ENCODE data around the gene TNNC1.

DNA sequence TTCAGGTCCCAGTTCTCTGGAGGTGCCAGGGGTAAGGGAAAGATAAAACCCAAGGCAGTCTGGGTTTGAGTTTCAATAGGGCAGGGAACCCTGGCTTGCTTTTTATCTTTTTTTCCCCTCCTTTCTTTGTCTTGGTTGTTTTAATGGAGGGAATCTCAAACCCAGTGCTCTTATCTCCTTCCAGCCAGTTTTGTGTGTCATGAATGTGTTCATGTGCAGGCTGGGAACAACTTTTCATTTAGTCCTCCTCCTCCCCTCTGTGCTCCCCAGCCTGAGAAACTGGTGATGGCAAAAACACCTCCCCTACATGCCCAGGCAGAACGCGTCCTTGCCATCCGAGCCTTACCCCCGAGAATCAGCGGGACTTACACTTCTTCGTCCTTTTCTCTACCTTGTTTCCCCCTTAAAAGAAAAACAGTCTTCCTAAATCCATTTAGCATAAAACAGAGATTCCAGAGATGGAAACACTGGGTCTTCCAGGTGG, 19.8 kb downstream of the TNNC1 start:
- no peak for TF ChIP-seq EZH2phosphoT487 (IDR thresholded peaks at IDR 0.05; ENCODE audit: low read depth)
- TF ChIP-seq, protein P1, sequence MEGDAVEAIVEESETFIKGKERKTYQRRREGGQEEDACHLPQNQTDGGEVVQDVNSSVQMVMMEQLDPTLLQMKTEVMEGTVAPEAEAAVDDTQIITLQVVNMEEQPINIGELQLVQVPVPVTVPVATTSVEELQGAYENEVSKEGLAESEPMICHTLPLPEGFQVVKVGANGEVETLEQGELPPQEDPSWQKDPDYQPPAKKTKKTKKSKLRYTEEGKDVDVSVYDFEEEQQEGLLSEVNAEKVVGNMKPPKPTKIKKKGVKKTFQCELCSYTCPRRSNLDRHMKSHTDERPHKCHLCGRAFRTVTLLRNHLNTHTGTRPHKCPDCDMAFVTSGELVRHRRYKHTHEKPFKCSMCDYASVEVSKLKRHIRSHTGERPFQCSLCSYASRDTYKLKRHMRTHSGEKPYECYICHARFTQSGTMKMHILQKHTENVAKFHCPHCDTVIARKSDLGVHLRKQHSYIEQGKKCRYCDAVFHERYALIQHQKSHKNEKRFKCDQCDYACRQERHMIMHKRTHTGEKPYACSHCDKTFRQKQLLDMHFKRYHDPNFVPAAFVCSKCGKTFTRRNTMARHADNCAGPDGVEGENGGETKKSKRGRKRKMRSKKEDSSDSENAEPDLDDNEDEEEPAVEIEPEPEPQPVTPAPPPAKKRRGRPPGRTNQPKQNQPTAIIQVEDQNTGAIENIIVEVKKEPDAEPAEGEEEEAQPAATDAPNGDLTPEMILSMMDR (IDR thresholded peaks at IDR 0.05; ENCODE audit: low read depth, low read length) = no peak

All from OCI-LY3 (cell line).